ENCODE results near the gene SSU72.

DNA sequence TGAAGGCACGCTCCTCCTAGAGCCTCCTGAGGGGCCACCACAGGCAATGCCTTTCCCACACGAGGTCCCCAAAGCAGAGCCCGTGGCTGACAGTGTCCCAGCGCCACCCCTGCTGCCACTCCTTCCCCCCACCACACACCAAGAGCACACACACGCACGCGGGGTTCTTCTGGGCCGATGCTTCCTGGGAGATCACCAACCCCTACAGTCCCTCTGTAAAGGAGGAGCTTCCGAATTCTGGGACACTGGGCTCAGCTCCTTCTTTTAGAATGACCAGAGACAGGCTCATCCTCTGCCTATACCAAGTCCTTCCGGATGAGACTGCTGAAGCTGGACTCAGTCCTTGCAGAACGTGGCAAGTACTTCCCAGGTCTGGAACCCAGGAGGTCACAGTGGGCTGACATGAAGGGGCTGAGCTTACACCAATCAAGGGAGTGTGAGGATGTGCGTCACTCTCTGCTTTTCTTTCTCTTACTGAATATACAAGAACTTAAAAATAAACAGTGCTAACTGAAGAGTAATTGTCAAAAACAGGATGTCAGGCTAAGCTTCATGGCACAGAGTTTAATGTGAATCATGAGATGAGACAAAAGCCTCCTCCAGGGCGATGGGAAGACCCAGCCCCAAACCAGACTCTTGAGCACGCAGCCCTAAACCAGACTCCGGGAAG lies 12.7 kb downstream of the SSU72 start:
- TF ChIP-seq POLR2AphosphoS5 (IDR thresholded peaks at IDR 0.05; ENCODE audit: low read depth, low read length) = peak; percentile 11; the same call in 1 of the 2 replicates
- no peak for TF ChIP-seq POLR2A (IDR thresholded peaks at IDR 0.05; ENCODE audit: low read depth, low read length)

Data from GM12892 (cell line).